PFSK-1 (cell line): ENCODE results near the gene SLC10A7.

Experiments
- FOXP2 ChIP-seq: optimal IDR thresholded peaks from 2 replicates; pipeline ENCODE3; 2011; ENCODE audit warnings: borderline replicate concordance, control low read depth, inconsistent platforms; ENCODE audit not compliant: insufficient read depth; ENCODE audit errors: extremely low read length, extremely low read depth
- POLR2AphosphoS5 ChIP-seq: IDR thresholded peaks from 2 replicates; pipeline ENCODE4 v1.6.1; 2012; ENCODE audit warnings: low read depth, mild to moderate bottlenecking, control low read depth, low read length, moderate library complexity
- SIN3A ChIP-seq: IDR thresholded peaks from 2 replicates; pipeline ENCODE4 v1.6.1; 2012; ENCODE audit warnings: mild to moderate bottlenecking, low read length, moderate library complexity, borderline replicate concordance; ENCODE audit not compliant: insufficient read depth
- TAF1 ChIP-seq: IDR thresholded peaks from 2 replicates; pipeline ENCODE4 v1.6.1; 2012; ENCODE audit warnings: low read length, control low read depth, borderline replicate concordance; ENCODE audit not compliant: insufficient read depth
- TF ChIP-seq, protein P1 (sequence below), 2 experiments: IDR thresholded peaks; 2 replicates each; pipeline versions ENCODE4 v1.6.1 to v1.8.0; 2011 to 2012; ENCODE audit warnings: low read depth in 2 of 2, low read length in 2 of 2, control low read depth in 1 of 2, inconsistent platforms in 1 of 2, mild to moderate bottlenecking in 1 of 2, moderate library complexity in 1 of 2; ENCODE audit not compliant: insufficient read depth in 1 of 2

The SLC10A7 gene

DNA sequence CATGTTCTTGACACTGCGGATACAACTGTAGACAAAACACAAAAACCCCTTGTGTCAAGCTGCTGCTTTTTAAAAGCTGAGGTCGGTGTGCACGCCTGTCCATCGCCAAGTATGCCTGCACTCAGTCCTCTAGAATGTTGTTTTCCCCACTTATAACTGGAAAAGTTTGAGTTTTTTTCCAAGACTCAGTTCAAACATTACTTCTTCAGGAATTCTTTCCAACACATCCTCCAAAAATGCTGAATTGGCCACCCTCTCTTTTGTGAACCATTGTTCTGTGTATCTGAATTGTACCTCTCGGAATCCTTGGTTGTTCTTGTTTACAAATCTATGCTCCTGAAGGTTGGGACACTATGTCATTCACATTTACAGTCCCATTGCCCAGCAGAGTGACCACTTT is 212.8 kb downstream of the SLC10A7 start:
- TF ChIP-seq, protein P1, sequence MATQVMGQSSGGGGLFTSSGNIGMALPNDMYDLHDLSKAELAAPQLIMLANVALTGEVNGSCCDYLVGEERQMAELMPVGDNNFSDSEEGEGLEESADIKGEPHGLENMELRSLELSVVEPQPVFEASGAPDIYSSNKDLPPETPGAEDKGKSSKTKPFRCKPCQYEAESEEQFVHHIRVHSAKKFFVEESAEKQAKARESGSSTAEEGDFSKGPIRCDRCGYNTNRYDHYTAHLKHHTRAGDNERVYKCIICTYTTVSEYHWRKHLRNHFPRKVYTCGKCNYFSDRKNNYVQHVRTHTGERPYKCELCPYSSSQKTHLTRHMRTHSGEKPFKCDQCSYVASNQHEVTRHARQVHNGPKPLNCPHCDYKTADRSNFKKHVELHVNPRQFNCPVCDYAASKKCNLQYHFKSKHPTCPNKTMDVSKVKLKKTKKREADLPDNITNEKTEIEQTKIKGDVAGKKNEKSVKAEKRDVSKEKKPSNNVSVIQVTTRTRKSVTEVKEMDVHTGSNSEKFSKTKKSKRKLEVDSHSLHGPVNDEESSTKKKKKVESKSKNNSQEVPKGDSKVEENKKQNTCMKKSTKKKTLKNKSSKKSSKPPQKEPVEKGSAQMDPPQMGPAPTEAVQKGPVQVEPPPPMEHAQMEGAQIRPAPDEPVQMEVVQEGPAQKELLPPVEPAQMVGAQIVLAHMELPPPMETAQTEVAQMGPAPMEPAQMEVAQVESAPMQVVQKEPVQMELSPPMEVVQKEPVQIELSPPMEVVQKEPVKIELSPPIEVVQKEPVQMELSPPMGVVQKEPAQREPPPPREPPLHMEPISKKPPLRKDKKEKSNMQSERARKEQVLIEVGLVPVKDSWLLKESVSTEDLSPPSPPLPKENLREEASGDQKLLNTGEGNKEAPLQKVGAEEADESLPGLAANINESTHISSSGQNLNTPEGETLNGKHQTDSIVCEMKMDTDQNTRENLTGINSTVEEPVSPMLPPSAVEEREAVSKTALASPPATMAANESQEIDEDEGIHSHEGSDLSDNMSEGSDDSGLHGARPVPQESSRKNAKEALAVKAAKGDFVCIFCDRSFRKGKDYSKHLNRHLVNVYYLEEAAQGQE (IDR thresholded peaks at IDR 0.05; ENCODE audit: insufficient read depth in 1 of 2, low read depth in 2 of 2, low read length in 2 of 2), result no peak
- TF ChIP-seq TAF1 (no peak), POLR2AphosphoS5 (no peak), FOXP2 (no peak), SIN3A (no peak)

DNA sequence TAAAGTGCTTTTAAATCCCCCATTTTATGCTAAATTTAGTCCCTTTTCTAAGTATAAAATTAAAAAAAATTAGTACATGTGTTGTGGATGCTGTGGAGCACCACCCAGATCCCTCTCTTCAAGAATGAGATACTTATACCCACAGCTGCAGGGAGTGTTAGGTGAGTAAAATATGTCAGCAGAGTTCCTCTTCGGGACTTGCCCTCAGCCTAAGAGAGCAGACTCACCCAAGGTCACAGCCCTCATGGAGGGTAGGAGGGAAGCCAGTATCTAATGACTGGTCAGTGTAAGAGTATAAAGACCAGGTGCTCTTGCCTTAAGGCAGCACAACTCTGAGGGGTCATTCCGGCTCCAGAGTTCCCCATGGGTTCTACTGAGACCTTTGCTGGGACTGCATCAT is 218.9 kb downstream of the SLC10A7 start:
- TF ChIP-seq TAF1 (no peak), SIN3A (no peak), FOXP2 (no peak), POLR2AphosphoS5 (no peak)
- TF ChIP-seq, protein P1 (IDR thresholded peaks at IDR 0.05; ENCODE audit: insufficient read depth in 1 of 2, low read depth in 2 of 2, low read length in 2 of 2), result no peak

DNA sequence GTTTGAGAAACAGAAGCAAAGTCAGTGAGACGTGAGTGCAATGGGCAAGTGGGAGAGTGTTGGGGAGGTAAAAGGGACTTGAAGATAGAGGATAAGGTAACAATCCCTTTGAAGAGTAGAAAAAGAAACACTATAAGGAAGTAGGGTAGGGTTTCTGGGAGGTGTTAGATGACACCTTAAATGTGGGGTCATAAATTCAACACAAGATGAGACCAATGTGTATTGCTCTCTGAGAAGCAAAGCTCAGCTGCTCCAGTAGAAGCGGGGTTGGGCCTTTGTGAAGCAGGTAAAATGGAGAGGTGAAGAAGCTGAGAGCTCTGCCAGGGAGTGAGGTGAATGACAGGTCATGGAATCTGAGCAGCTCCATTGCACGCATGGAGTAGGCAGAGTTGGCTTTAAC is 222.1 kb downstream of the SLC10A7 start:
- TF ChIP-seq SIN3A, result no peak
- TF ChIP-seq POLR2AphosphoS5, result no peak
- TF ChIP-seq TAF1, result no peak
- no peak for TF ChIP-seq FOXP2
- TF ChIP-seq, protein P1 (IDR thresholded peaks at IDR 0.05; ENCODE audit: insufficient read depth in 1 of 2, low read depth in 2 of 2, low read length in 2 of 2), result no peak

DNA sequence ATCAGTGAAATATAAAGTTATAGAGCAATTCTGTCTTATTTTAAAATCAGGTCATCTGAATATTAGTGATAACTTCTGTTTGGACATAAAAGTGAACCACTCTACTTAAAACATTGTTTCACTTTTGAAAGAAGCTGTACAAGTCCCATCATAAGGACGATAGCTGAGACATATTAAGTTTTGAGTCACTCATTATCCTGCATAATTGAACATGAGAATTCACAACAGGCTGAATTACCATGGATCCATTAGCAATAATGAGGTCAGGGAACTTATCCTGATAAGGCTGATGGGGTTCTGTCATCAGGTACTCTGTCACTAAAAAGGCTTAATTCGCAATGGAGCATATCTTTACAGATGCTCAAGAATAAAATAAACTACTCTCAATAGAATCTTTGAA is 227.0 kb downstream of the SLC10A7 start:
- TF ChIP-seq, protein P1 (IDR thresholded peaks at IDR 0.05; ENCODE audit: insufficient read depth in 1 of 2, low read depth in 2 of 2, low read length in 2 of 2), result no peak
- TF ChIP-seq TAF1 (no peak), FOXP2 (no peak), SIN3A (no peak), POLR2AphosphoS5 (no peak)

DNA sequence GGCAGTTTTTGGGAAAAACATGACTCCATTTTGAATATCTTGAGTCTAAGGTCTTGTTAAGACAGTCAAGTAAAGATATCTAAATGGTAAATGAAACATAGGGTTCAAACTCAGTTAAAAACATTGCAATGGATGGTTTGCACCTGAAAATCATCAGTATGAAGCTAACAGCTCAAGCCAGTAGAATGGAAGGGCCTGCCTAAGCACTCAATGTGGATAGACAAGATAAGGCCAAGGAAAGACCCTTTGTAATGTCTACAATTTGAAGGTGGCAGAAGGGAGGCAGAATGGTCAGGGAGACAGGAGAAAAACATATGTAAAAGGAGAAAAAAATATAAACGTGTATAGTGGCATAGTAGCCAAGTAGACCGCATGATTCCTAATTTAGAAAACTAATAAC is 229.2 kb downstream of the SLC10A7 start:
- TF ChIP-seq, protein P1 (IDR thresholded peaks at IDR 0.05; ENCODE audit: insufficient read depth in 1 of 2, low read depth in 2 of 2, low read length in 2 of 2), result no peak
- TF ChIP-seq SIN3A (no peak), TAF1 (no peak), FOXP2 (no peak), POLR2AphosphoS5 (no peak)
